Measurements from ENCODE around the gene CHI3L1. TPM values are rescaled to one million over a fixed set of nuclear protein-coding genes. Genes with fewer than 3 reads are reported as not detected.

The CHI3L1 gene
- polyA plus RNA-seq, 1 of the 3 experiments (the other 2 are of a cell fraction): not detected

GRCh38 chr1:203173011-203173555, 13.4 kb downstream of the CHI3L1 start:
- Histone ChIP-seq H3K79me2 (ENCODE audit: insufficient read depth) (no peaks in the 10 kb centered on the region), H4K20me1 (ENCODE audit: insufficient read depth) (no peaks in the 10 kb centered on the region), H3K9me2 (no peaks in the 10 kb centered on the region), H2AFZ (ENCODE audit: low read depth) (no peak overlapping the region), H3K4me1 (ENCODE audit: control insufficient read depth in 1 of 2, insufficient read depth in 2 of 2, low read depth in 1 of 2, low read length in 1 of 2) (peaks cover 12 to 13% of the 10 kb centered on the region in 2 experiments; a peak in 2 of 4 replicates), H3K4me2 (no peak overlapping the region), H3F3A (replicated peaks; ENCODE audit: insufficient read depth) (no peaks in the 10 kb centered on the region), H3K36me3 (replicated peaks in 1 of 2; ENCODE audit: control insufficient read depth in 1 of 2, insufficient read depth in 2 of 2, low read length in 1 of 2) (no peaks in the 10 kb centered on the region), H3K27ac (ENCODE audit: low read depth in 2 of 2, low read length in 1 of 2) (no peak overlapping the region), H3K9me3 (no peaks in the 10 kb centered on the region), H3K9ac (no peak overlapping the region), H3K4me3 (ENCODE audit: low read depth in 2 of 2, low read length in 1 of 2) (no peak overlapping the region), H3K27me3 (ENCODE audit: insufficient read depth) (no peaks in the 10 kb centered on the region)
- DNase-seq: no peak
- TF ChIP-seq CHD2 (IDR thresholded peaks at IDR 0.05; ENCODE audit: low read length, partially characterized antibody): no peak
- no peak for TF ChIP-seq USF1 (IDR thresholded peaks at IDR 0.05; ENCODE audit: borderline replicate concordance, low read depth)
- TF ChIP-seq TEAD4 (IDR thresholded peaks at IDR 0.05; ENCODE audit: borderline replicate concordance, insufficient read depth): no peak
- TF ChIP-seq FOXJ3 (CRISPR knock-in tag; IDR thresholded peaks at IDR 0.05): no peak
- TF ChIP-seq GATA2 (CRISPR knock-in tag; IDR thresholded peaks at IDR 0.05): no peak
- ChIA-PET CTCF (interaction anchor here (0.9 to 4.8 kb wide), 28 partner anchors 9 to 145 kb away, joined by 3 to 49 read pairs (median 9); partner anchors contain the start of genes ADORA1 and PPFIA4), POLR2A (no interaction called here)
- WGBS (ENCODE audit: low lambda C conversion rate): 40% methylated on average over 1 of the region's 2 CpGs

- Histone ChIP-seq H3K4me2 (no peak overlapping the region), H3K9ac (no peak overlapping the region), H3K27ac (ENCODE audit: low read depth in 2 of 2, low read length in 1 of 2) (no peak overlapping the region), H3K79me2 (ENCODE audit: insufficient read depth) (no peaks in the 10 kb centered on the region), H4K20me1 (ENCODE audit: insufficient read depth) (no peaks in the 10 kb centered on the region), H3K36me3 (replicated peaks in 1 of 2; ENCODE audit: control insufficient read depth in 1 of 2, insufficient read depth in 2 of 2, low read length in 1 of 2) (no peaks in the 10 kb centered on the region), H3F3A (replicated peaks; ENCODE audit: insufficient read depth) (no peaks in the 10 kb centered on the region), H3K9me3 (no peaks in the 10 kb centered on the region), H3K27me3 (ENCODE audit: insufficient read depth) (no peaks in the 10 kb centered on the region), H3K4me1 (ENCODE audit: control insufficient read depth in 1 of 2, insufficient read depth in 2 of 2, low read depth in 1 of 2, low read length in 1 of 2) (peaks cover 6 to 7% of the 10 kb centered on the region in 2 experiments; a peak in 2 of 4 replicates), H3K4me3 (ENCODE audit: low read depth in 2 of 2, low read length in 1 of 2) (no peak overlapping the region), H3K9me2 (no peaks in the 10 kb centered on the region), H2AFZ (ENCODE audit: low read depth) (no peak overlapping the region)
- 45% methylated on average over 7 of the region's 8 CpGs for WGBS (ENCODE audit: low lambda C conversion rate)
- TF ChIP-seq RAD21 (IDR thresholded peaks at IDR 0.05; ENCODE audit: low read length) (peak; percentile 66), SIN3A (IDR thresholded peaks at IDR 0.05; ENCODE audit: borderline replicate concordance, low read depth, low read length) (no peak), SMC3 (IDR thresholded peaks at IDR 0.05; ENCODE audit: low read depth, low read length) (peak; percentile 84), CTCF (IDR thresholded peaks at IDR 0.05) (peak; percentile 69)
- peak; percentile 77 for DNase-seq
- ChIA-PET POLR2A (no interaction called here), CTCF (interaction anchor here (0.6 to 4.8 kb wide), 34 partner anchors 10 to 157 kb away, joined by 3 to 49 read pairs (median 8); partner anchors contain the start of genes ADORA1 and PPFIA4)
These were observed 14.1 kb downstream of the CHI3L1 start for GRCh38 chr1:203172184-203173010.

All from SK-N-SH (cell line).